Calu3 (cell line): Measurements from ENCODE around the gene MPP7. TPM values are rescaled to one million over a fixed set of nuclear protein-coding genes. Genes with fewer than 3 reads are reported as not detected.

Experiments
- BruUV-seq: library from RNA; stranded (reverse); fragments of 400-500 nt; replicated peaks from 2 replicates; lab custom pipeline; 2021; lab: Mats Ljungman, UMichigan
- CTCF ChIA-PET: fragments of 300-600 bp; sonication (Branson Sonifier 250); formaldehyde crosslinking; loops from one replicate; lab custom pipeline; 2022; ENCODE audit warnings: antibody characterized with exemption; lab: Charles Lee
- DNase-seq: peaks from one replicate; pipeline ENCODE4 v3.0.0; 2022
- H3K27ac Mint-ChIP-seq: one replicate; pipeline ENCODE4 v1.8.0; 2022; ENCODE audit warnings: mixed read lengths; ENCODE audit not compliant: unreplicated experiment
- H3K27me3 Mint-ChIP-seq: one replicate; pipeline ENCODE4 v1.8.0; 2022; ENCODE audit warnings: mixed read lengths; ENCODE audit not compliant: unreplicated experiment
- H3K36me3 Mint-ChIP-seq: one replicate; pipeline ENCODE4 v1.8.0; 2022; ENCODE audit warnings: mild to moderate bottlenecking, moderate library complexity, mixed read lengths; ENCODE audit not compliant: insufficient read depth, unreplicated experiment
- H3K4me1 Mint-ChIP-seq: one replicate; pipeline ENCODE4 v1.8.0; 2022; ENCODE audit warnings: mild to moderate bottlenecking, low read depth, mixed read lengths; ENCODE audit not compliant: unreplicated experiment
- H3K4me3 Mint-ChIP-seq: one replicate; pipeline ENCODE4 v1.8.0; 2022; ENCODE audit warnings: mild to moderate bottlenecking, low read depth, moderate library complexity, mixed read lengths; ENCODE audit not compliant: unreplicated experiment
- H3K9me3 Mint-ChIP-seq: one replicate; pipeline ENCODE4 v1.8.0; 2022; ENCODE audit warnings: low read depth, mixed read lengths; ENCODE audit not compliant: unreplicated experiment
- intact Hi-C: fragments of 100-400 bp; cut with micrococcal nuclease; formaldehyde crosslinking; loops from one replicate; pipeline ENCODE4 v1.10.0; 2022; ENCODE audit not compliant: unreplicated experiment
- total RNA-seq: library from RNA; stranded (reverse); gene quantifications from 2 replicates; pipeline ENCODE4 v1.2.3, GENCODE V29; 2022
- TF ChIP-seq, protein P1 (sequence below): fragments of 200-600 bp; IDR thresholded peaks from one replicate; pipeline ENCODE4 v1.8.0; 2022; ENCODE audit warnings: antibody characterized with exemption; ENCODE audit not compliant: unreplicated experiment

The MPP7 gene
- total RNA-seq, 1 experiment from 2014 or later = 4.6 TPM

GRCh38 chr10:28263136-28263857, 39.6 kb downstream of the MPP7 start:
- CTCF ChIA-PET = interaction anchor here (0.6 to 1.6 kb wide), 3 partner anchors 13 to 131 kb away, joined by 3 to 4 read pairs (median 3); no protein-coding TSS in a partner anchor
- Mint-ChIP-seq H3K36me3 (no peaks in the 10 kb centered on the region), H3K27ac (no peak overlapping the region), H3K4me3 (no peak overlapping the region), H3K27me3 (no peaks in the 10 kb centered on the region), H3K4me1 (no peaks in the 10 kb centered on the region), H3K9me3 (no peaks in the 10 kb centered on the region)
- TF ChIP-seq, protein P1, sequence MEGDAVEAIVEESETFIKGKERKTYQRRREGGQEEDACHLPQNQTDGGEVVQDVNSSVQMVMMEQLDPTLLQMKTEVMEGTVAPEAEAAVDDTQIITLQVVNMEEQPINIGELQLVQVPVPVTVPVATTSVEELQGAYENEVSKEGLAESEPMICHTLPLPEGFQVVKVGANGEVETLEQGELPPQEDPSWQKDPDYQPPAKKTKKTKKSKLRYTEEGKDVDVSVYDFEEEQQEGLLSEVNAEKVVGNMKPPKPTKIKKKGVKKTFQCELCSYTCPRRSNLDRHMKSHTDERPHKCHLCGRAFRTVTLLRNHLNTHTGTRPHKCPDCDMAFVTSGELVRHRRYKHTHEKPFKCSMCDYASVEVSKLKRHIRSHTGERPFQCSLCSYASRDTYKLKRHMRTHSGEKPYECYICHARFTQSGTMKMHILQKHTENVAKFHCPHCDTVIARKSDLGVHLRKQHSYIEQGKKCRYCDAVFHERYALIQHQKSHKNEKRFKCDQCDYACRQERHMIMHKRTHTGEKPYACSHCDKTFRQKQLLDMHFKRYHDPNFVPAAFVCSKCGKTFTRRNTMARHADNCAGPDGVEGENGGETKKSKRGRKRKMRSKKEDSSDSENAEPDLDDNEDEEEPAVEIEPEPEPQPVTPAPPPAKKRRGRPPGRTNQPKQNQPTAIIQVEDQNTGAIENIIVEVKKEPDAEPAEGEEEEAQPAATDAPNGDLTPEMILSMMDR = no peak
- DNase-seq = no peak
- intact Hi-C loops = no loop called here
- no TSS peak for BruUV-seq

- no peak overlapping the region for H3K27ac Mint-ChIP-seq
- TF ChIP-seq, protein P1 = no peak
- no peaks in the 10 kb centered on the region for H3K36me3 Mint-ChIP-seq
- no peaks in the 10 kb centered on the region for H3K27me3 Mint-ChIP-seq
- H3K4me1 Mint-ChIP-seq = no peaks in the 10 kb centered on the region
- BruUV-seq = no TSS peak
- no peaks in the 10 kb centered on the region for H3K9me3 Mint-ChIP-seq
- H3K4me3 Mint-ChIP-seq = no peak overlapping the region
- DNase-seq = no peak
- intact Hi-C loops = no loop called here
- CTCF ChIA-PET = interaction anchor here (1.0 kb wide), 1 partner anchor 46 kb away, joined by 3 read pairs; no protein-coding TSS in a partner anchor
These were observed 46.1 kb downstream of the MPP7 start for GRCh38 chr10:28256776-28257175.

- H3K27ac Mint-ChIP-seq = no peak overlapping the region
These were observed 48.4 kb downstream of the MPP7 start for GRCh38 chr10:28254290-28254985.

GRCh38 chr10:28253169-28253785, 49.6 kb downstream of the MPP7 start:
- BruUV-seq = no TSS peak
- Mint-ChIP-seq H3K4me3 (no peak overlapping the region), H3K36me3 (no peaks in the 10 kb centered on the region), H3K9me3 (no peaks in the 10 kb centered on the region), H3K27ac (no peak overlapping the region), H3K27me3 (no peaks in the 10 kb centered on the region), H3K4me1 (no peaks in the 10 kb centered on the region)
- CTCF ChIA-PET = interaction anchor here (0.8 kb wide), 1 partner anchor 50 kb away, joined by 5 read pairs; the partner anchor contains the start of gene MPP7
- intact Hi-C loops = no loop called here
- TF ChIP-seq, protein P1 = no peak
- DNase-seq = no peak

More at GRCh38 chr10:28254290-28254985, 48.4 kb downstream of the MPP7 start:
- intact Hi-C loops = no loop called here
- no peak for DNase-seq
- no peaks in the 10 kb centered on the region for H3K36me3 Mint-ChIP-seq
- no peaks in the 10 kb centered on the region for H3K9me3 Mint-ChIP-seq
- TF ChIP-seq, protein P1 = no peak
- no TSS peak for BruUV-seq
- no peaks in the 10 kb centered on the region for H3K4me1 Mint-ChIP-seq
- no peaks in the 10 kb centered on the region for H3K27me3 Mint-ChIP-seq
- CTCF ChIA-PET = no interaction called here
- no peak overlapping the region for H3K4me3 Mint-ChIP-seq
